Lower leg skin (tissue), 3 donors: ENCODE results near the gene NPS.

ENCODE experiments used
- POLR2A ChIP-seq, 2 donors: fragments of 450-650 bp; IDR thresholded peaks; one replicate each; pipeline ENCODE4 v1.6.1; 2016 to 2017; ENCODE audit warnings: antibody characterized with exemption in 2 of 2, mild to moderate bottlenecking in 1 of 2, moderate library complexity in 1 of 2
- TF ChIP-seq, protein P1 (sequence below), 3 donors: fragments of 450-650 bp; IDR thresholded peaks; one replicate each; pipeline ENCODE4 v1.5.1; 2016; ENCODE audit warnings: antibody characterized with exemption in 3 of 3, mild to moderate bottlenecking in 3 of 3, moderate library complexity in 2 of 3

DNA sequence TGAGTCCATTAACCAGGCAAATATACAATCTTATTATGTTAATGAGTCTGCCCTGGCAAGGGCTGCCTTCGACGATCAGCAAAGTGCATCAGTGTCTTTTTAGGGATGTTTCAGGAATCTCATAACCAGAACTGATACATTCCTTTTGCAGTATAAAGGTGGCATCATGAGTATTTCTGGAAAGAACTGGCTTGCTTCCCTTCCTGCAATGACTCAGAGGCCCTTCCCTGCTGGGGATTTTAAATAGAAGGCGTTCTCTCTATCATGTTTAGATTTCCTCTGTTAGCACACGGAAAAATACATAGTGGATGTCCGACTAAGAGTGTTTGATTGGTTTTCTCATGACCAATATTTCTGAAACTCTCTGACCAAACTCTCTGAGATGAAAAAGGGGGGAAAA lies 1.8 kb downstream of the NPS start:
- TF ChIP-seq, protein P1, sequence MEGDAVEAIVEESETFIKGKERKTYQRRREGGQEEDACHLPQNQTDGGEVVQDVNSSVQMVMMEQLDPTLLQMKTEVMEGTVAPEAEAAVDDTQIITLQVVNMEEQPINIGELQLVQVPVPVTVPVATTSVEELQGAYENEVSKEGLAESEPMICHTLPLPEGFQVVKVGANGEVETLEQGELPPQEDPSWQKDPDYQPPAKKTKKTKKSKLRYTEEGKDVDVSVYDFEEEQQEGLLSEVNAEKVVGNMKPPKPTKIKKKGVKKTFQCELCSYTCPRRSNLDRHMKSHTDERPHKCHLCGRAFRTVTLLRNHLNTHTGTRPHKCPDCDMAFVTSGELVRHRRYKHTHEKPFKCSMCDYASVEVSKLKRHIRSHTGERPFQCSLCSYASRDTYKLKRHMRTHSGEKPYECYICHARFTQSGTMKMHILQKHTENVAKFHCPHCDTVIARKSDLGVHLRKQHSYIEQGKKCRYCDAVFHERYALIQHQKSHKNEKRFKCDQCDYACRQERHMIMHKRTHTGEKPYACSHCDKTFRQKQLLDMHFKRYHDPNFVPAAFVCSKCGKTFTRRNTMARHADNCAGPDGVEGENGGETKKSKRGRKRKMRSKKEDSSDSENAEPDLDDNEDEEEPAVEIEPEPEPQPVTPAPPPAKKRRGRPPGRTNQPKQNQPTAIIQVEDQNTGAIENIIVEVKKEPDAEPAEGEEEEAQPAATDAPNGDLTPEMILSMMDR (IDR thresholded peaks at IDR 0.05), result no peak
- TF ChIP-seq POLR2A (IDR thresholded peaks at IDR 0.05), result no peak
